PC-3 (cell line): Measurements from ENCODE around the gene SAPCD1. TPM values are rescaled to one million over a fixed set of nuclear protein-coding genes. Genes with fewer than 3 reads are reported as not detected.

Experiments
- ATAC-seq: fragments of 200-7000 bp; cut with Tn5 transposase; 2 replicates; pipeline ENCODE4 v1.9.1; 2020; ENCODE audit warnings: mild to moderate bottlenecking, moderate library complexity
- BruUV-seq: library from RNA; stranded (reverse); fragments of 400-500 nt; replicated peaks from 2 replicates; lab custom pipeline; 2021; lab: Mats Ljungman, UMichigan
- CTCF ChIA-PET: fragments of 300-600 bp; sonication (Branson Sonifier 250); formaldehyde crosslinking; loops from one replicate; lab custom pipeline; 2022; ENCODE audit warnings: antibody characterized with exemption; lab: Charles Lee
- POLR2A ChIA-PET: fragments of 300-600 bp; sonication (Branson Sonifier 250); formaldehyde crosslinking; loops from one replicate; lab custom pipeline; 2022; ENCODE audit warnings: antibody characterized with exemption; ENCODE audit not compliant: unreplicated experiment; lab: Charles Lee
- DNase-seq: peaks from one replicate; pipeline ENCODE4 v3.0.0-alpha.2; 2015
- H2AFZ ChIP-seq: fragments of 300-600 bp; sonication (generic); 2 replicates; pipeline ENCODE4 v1.6.0; 2016; ENCODE audit warnings: antibody characterized with exemption, low read length
- H3F3A ChIP-seq: fragments of 300-600 bp; sonication (generic); one replicate; pipeline ENCODE4 v1.6.0; 2017; ENCODE audit warnings: antibody characterized with exemption, low read length, control low read depth, mild to moderate bottlenecking; ENCODE audit not compliant: unreplicated experiment
- H3K27ac ChIP-seq: fragments of 300-600 bp; sonication (generic); 2 replicates; pipeline ENCODE4 v1.5.1; 2016; ENCODE audit warnings: mild to moderate bottlenecking, low read length
- H3K27me3 ChIP-seq: fragments of 300-600 bp; sonication (generic); 2 replicates; pipeline ENCODE4 v1.6.1; 2016; ENCODE audit warnings: low read length, mixed read lengths
- H3K36me3 ChIP-seq: fragments of 300-600 bp; sonication (generic); 2 replicates; pipeline ENCODE4 v1.6.1; 2016; ENCODE audit warnings: low read depth, mixed run types, low read length, mixed read lengths
- H3K4me1 ChIP-seq: fragments of 300-600 bp; sonication (generic); 2 replicates; pipeline ENCODE4 v1.5.1; 2016; ENCODE audit warnings: low read length; ENCODE audit not compliant: insufficient read depth
- H3K4me2 ChIP-seq: fragments of 300-600 bp; sonication (generic); 2 replicates; pipeline ENCODE4 v1.6.0; 2016; ENCODE audit warnings: low read length
- H3K4me3 ChIP-seq: fragments of 300-600 bp; sonication (generic); 2 replicates; pipeline ENCODE4 v1.5.1; 2016; ENCODE audit warnings: mild to moderate bottlenecking, low read length, mixed read lengths
- H3K79me2 ChIP-seq: fragments of 300-600 bp; sonication (generic); 2 replicates; pipeline ENCODE4 v1.6.1; 2017; ENCODE audit warnings: low read length, mixed read lengths
- H3K9ac ChIP-seq: fragments of 300-600 bp; sonication (generic); 2 replicates; pipeline ENCODE4 v1.6.0; 2016; ENCODE audit warnings: mild to moderate bottlenecking, low read length
- H3K9me2 ChIP-seq: fragments of 300-600 bp; sonication (generic); replicated peaks from 2 replicates; pipeline ENCODE4 v1.6.1; 2016; ENCODE audit warnings: mixed run types, low read length, mixed read lengths
- H3K9me3 ChIP-seq: fragments of 300-600 bp; sonication (generic); 2 replicates; pipeline ENCODE4 v1.6.1; 2016; ENCODE audit warnings: low read length, mixed read lengths
- H4K20me1 ChIP-seq: fragments of 300-600 bp; sonication (generic); 2 replicates; pipeline ENCODE4 v1.6.1; 2016; ENCODE audit warnings: low read length, mixed read lengths
- CTCF ChIP-seq: fragments of 300-600 bp; sonication (generic); conservative IDR thresholded peaks from 2 replicates; pipeline ENCODE4 v1.5.1; 2017; ENCODE audit warnings: antibody characterized with exemption, low read depth, mild to moderate bottlenecking, low read length
- EZH2 ChIP-seq: fragments of 300-600 bp; sonication (generic); IDR thresholded peaks from one replicate; pipeline ENCODE4 v1.6.1; 2017; ENCODE audit warnings: antibody characterized with exemption, mild to moderate bottlenecking, low read length; ENCODE audit not compliant: unreplicated experiment
- EZH2phosphoT487 ChIP-seq: fragments of 300-600 bp; sonication (generic); IDR thresholded peaks from 2 replicates; pipeline ENCODE4 v1.6.1; 2018; ENCODE audit warnings: mild to moderate bottlenecking, antibody characterized with exemption, low read length, borderline replicate concordance
- intact Hi-C: fragments of 100-400 bp; cut with micrococcal nuclease; formaldehyde crosslinking; loops from 2 replicates; pipeline ENCODE4 v1.9.0; 2023
- total RNA-seq: library from RNA; depleted of rRNA; stranded (reverse); fragments of >200 nt; gene quantifications from 2 replicates; pipeline ENCODE4 v1.2.3, GENCODE V29; 2014

SAPCD1 gene
- total RNA-seq, 1 experiment from 2014 or later, result 4.2 TPM

- TF ChIP-seq CTCF (no peak), EZH2 (no peak), EZH2phosphoT487 (no peak)
- Histone ChIP-seq H3K9me2 (no peaks in the 10 kb centered on the region), H3K4me2 (no peak overlapping the region), H3K9me3 (no peaks in the 10 kb centered on the region), H3K36me3 (peaks cover 59% of the 10 kb centered on the region), H3K4me1 (peaks cover 6% of the 10 kb centered on the region), H3K9ac (no peak overlapping the region), H4K20me1 (no peaks in the 10 kb centered on the region), H3K27ac (no peak overlapping the region), H3F3A (peaks cover 3% of the 10 kb centered on the region), H3K79me2 (no peaks in the 10 kb centered on the region), H3K4me3 (no peak overlapping the region), H3K27me3 (no peaks in the 10 kb centered on the region), H2AFZ (no peak overlapping the region)
- ChIA-PET CTCF (no interaction called here), POLR2A (no interaction called here)
- ATAC-seq (no peak), DNase-seq (no peak)
- BruUV-seq, result TSS peak; percentile 25
- intact Hi-C loops, result no loop called here
Measured at GRCh38 chr6:31782126-31782855, 19.8 kb downstream of the SAPCD1 start.

GRCh38 chr6:31784098-31784925 lies 21.9 kb downstream of the SAPCD1 start:
- peaks cover 5% of the 10 kb centered on the region for H3K79me2 ChIP-seq
- ChIA-PET POLR2A (no interaction called here), CTCF (no interaction called here)
- peaks cover 52% of the 10 kb centered on the region for H3K36me3 ChIP-seq
- no peak overlapping the region for H3K27ac ChIP-seq
- H3K9ac ChIP-seq, result no peak overlapping the region
- no peak overlapping the region for H3K4me2 ChIP-seq
- no peaks in the 10 kb centered on the region for H3K9me3 ChIP-seq
- no peak overlapping the region for H2AFZ ChIP-seq
- DNase-seq, result no peak
- H3K4me1 ChIP-seq, result no peaks in the 10 kb centered on the region
- no TSS peak for BruUV-seq
- H3K27me3 ChIP-seq, result no peaks in the 10 kb centered on the region
- H3F3A ChIP-seq, result no peaks in the 10 kb centered on the region
- TF ChIP-seq EZH2phosphoT487, result no peak
- no peak for TF ChIP-seq EZH2
- TF ChIP-seq CTCF, result no peak
- ATAC-seq, result no peak
- H3K9me2 ChIP-seq, result no peaks in the 10 kb centered on the region
- intact Hi-C loops, result no loop called here
- no peaks in the 10 kb centered on the region for H4K20me1 ChIP-seq
- H3K4me3 ChIP-seq, result no peak overlapping the region
